Neuronal stem cell (in vitro differentiated cells): Measurements from ENCODE around the gene MTRF1L.

ENCODE experiments used
- DNase-seq: peaks from one replicate; pipeline ENCODE4 v3.0.0-alpha.2; 2013; ENCODE audit warnings: low spot score
- H2AFZ ChIP-seq: one replicate; pipeline ENCODE4 v1.6.1; 2013; ENCODE audit warnings: mild to moderate bottlenecking, low read length, inconsistent platforms
- H2AK5ac ChIP-seq: 2 replicates; pipeline ENCODE4 v1.6.1; 2013; ENCODE audit warnings: low read depth, mild to moderate bottlenecking, inconsistent platforms, low read length, moderate library complexity, mixed read lengths
- H2BK120ac ChIP-seq: 2 replicates; pipeline ENCODE4 v1.6.1; 2013; ENCODE audit warnings: low read depth, mild to moderate bottlenecking, inconsistent platforms, low read length, moderate library complexity, mixed read lengths
- H2BK12ac ChIP-seq: one replicate; pipeline ENCODE4 v1.6.1; 2013; ENCODE audit warnings: low read length, inconsistent platforms
- H2BK15ac ChIP-seq: 2 replicates; pipeline ENCODE4 v1.6.1; 2013; ENCODE audit warnings: mild to moderate bottlenecking, low read length, inconsistent platforms, mixed read lengths
- H2BK5ac ChIP-seq: one replicate; pipeline ENCODE4 v1.6.1; 2013; ENCODE audit warnings: inconsistent platforms, mild to moderate bottlenecking, low read length, moderate library complexity
- H3K14ac ChIP-seq: one replicate; pipeline ENCODE4 v1.6.1; 2013; ENCODE audit warnings: low read length, inconsistent platforms
- H3K18ac ChIP-seq: 2 replicates; pipeline ENCODE4 v1.6.1; 2013; ENCODE audit warnings: low read length, inconsistent platforms
- H3K23ac ChIP-seq: 2 replicates; pipeline ENCODE4 v1.6.1; 2013; ENCODE audit warnings: low read depth, mild to moderate bottlenecking, mixed read lengths, low read length, inconsistent platforms; ENCODE audit not compliant: poor library complexity
- H3K27ac ChIP-seq: replicated peaks from 3 replicates; pipeline ENCODE4 v1.5.1; 2013; ENCODE audit warnings: low read length, inconsistent platforms
- H3K27me3 ChIP-seq, 3 experiments: 2 replicates each; pipeline ENCODE4 v1.6.1; 2013; ENCODE audit warnings: low read length in 3 of 3, mild to moderate bottlenecking in 2 of 3, inconsistent platforms in 1 of 3, low read depth in 1 of 3, mixed read lengths in 1 of 3, moderate library complexity in 1 of 3; ENCODE audit not compliant: control insufficient read depth in 3 of 3, insufficient read depth in 3 of 3
- H3K36me3 ChIP-seq, 2 donors: replicated peaks in 1 of 2; 2 replicates each; pipeline ENCODE4 v1.6.1; 2013; ENCODE audit warnings: low read length in 2 of 2; ENCODE audit not compliant: control insufficient read depth in 2 of 2, insufficient read depth in 2 of 2
- H3K4ac ChIP-seq: 2 replicates; pipeline ENCODE4 v1.6.1; 2013; ENCODE audit warnings: inconsistent platforms, mild to moderate bottlenecking, low read length, moderate library complexity
- H3K4me1 ChIP-seq, 2 donors: 1 replicate in 1 of 2; 2 replicates in 1 of 2; pipeline ENCODE4 v1.6.1; 2013; ENCODE audit warnings: low read length in 2 of 2, low read depth in 1 of 2; ENCODE audit not compliant: control insufficient read depth in 2 of 2, insufficient read depth in 1 of 2
- H3K4me2 ChIP-seq: one replicate; pipeline ENCODE4 v1.6.1; 2013; ENCODE audit warnings: mild to moderate bottlenecking, low read length, inconsistent platforms; ENCODE audit not compliant: insufficient read depth, poor library complexity, severe bottlenecking
- H3K4me3 ChIP-seq, 2 donors: 2 replicates each; pipeline ENCODE4 v1.5.1; 2013; ENCODE audit warnings: low read length in 2 of 2, mild to moderate bottlenecking in 2 of 2, inconsistent platforms in 1 of 2, moderate library complexity in 1 of 2
- H3K79me1 ChIP-seq: one replicate; pipeline ENCODE4 v1.6.1; 2013; ENCODE audit warnings: low read depth, mild to moderate bottlenecking, inconsistent platforms, low read length, moderate library complexity
- H3K9ac ChIP-seq: one replicate; pipeline ENCODE4 v1.6.1; 2013; ENCODE audit warnings: mild to moderate bottlenecking, low read depth, low read length, inconsistent platforms; ENCODE audit not compliant: poor library complexity
- H3K9me3 ChIP-seq, 2 donors: replicated peaks in 1 of 2; 2 replicates each; pipeline versions ENCODE3 to v1.6.1; 2013; ENCODE audit warnings: low read length in 2 of 2, mild to moderate bottlenecking in 2 of 2, inconsistent platforms in 1 of 2, low read depth in 1 of 2, mixed read lengths in 1 of 2, moderate library complexity in 1 of 2; ENCODE audit not compliant: control insufficient read depth in 2 of 2, insufficient read depth in 1 of 2
- H4K8ac ChIP-seq: one replicate; pipeline ENCODE4 v1.6.1; 2013; ENCODE audit warnings: low read depth, mild to moderate bottlenecking, inconsistent platforms, low read length, moderate library complexity
- H4K91ac ChIP-seq: one replicate; pipeline ENCODE4 v1.6.1; 2013; ENCODE audit warnings: low read length, low read depth, mild to moderate bottlenecking, inconsistent platforms; ENCODE audit not compliant: poor library complexity
- WGBS, 2 donors: extraction: QIAGEN DNeasy Blood & Tissue Kit; methylation state at CpG; one replicate each; pipeline ENCODE4 v1.1.7; 2013; ENCODE audit warnings: missing lambda C conversion rate in 2 of 2, mixed read lengths in 1 of 2; ENCODE audit not compliant: insufficient read length in 2 of 2, insufficient replicate concordance in 1 of 2; ENCODE audit errors: extremely low coverage in 2 of 2; 5-methylcytosine and 5-hydroxymethylcytosine counted together

MTRF1L gene

GRCh38 chr6:152976749-152977148 is 25.8 kb downstream of the MTRF1L start:
- peaks cover 1% of the 10 kb centered on the region for H3K79me1 ChIP-seq
- peaks cover 9 to 26% of the 10 kb centered on the region in 2 donors for H3K4me1 ChIP-seq
- no peak overlapping the region for H3K9ac ChIP-seq
- H3K23ac ChIP-seq, result no peak overlapping the region
- H2BK5ac ChIP-seq, result no peak overlapping the region
- peaks cover 0 to 21% of the 10 kb centered on the region in 2 donors for H3K9me3 ChIP-seq
- no peak overlapping the region for H2BK12ac ChIP-seq
- H2AFZ ChIP-seq, result no peak overlapping the region
- no peaks in the 10 kb centered on the region for H3K27me3 ChIP-seq
- H2BK15ac ChIP-seq, result no peak overlapping the region
- no peak overlapping the region for H3K14ac ChIP-seq
- H3K4ac ChIP-seq, result no peak overlapping the region
- H3K4me2 ChIP-seq, result no peak overlapping the region
- no peak for DNase-seq
- H3K18ac ChIP-seq, result no peak overlapping the region
- H3K36me3 ChIP-seq, result peaks cover 12 to 95% of the 10 kb centered on the region in 2 donors
- H4K8ac ChIP-seq, result no peak overlapping the region
- no CpG with 5 or more reads among the region's 1 CpG for WGBS, 2 donors
- H3K27ac ChIP-seq, result no peak overlapping the region
- no peak overlapping the region for H3K4me3 ChIP-seq
- H2AK5ac ChIP-seq, result no peak overlapping the region
- H4K91ac ChIP-seq, result no peak overlapping the region
- no peak overlapping the region for H2BK120ac ChIP-seq

DNA sequence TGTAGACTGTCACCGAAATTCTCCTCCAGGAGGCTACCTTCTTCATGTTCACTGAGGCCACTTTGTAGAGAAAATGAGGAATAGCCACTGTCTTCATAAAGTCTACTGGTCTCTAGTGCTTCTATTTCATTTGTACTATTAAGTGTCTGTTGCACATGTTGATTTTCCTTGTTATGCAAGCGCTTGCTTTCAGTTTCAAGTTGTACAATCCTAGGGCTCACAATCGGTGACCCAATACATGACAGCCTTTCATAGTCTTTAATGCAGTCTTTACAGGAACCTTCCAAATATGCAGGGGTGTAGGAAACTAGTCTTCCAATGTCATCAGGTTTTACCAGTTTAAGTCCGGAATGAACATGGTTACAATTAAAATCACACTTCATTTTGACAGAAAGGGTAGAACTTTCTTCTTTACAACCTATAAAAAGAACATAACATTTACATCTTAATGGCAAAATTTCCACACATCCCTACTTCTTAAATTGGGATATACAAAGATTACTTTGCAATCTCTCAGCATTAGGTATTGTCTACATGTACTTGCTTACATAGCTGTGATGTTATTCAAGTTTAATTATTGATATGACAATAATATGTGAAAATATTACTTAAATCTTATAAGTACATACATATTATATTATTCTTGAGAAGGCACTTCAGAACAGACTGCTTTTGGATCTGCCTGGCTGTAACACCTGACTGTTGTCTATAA is 27.1 kb downstream of the MTRF1L start:
- H3K14ac ChIP-seq, result no peak overlapping the region
- no peak overlapping the region for H4K8ac ChIP-seq
- no peak overlapping the region for H3K27ac ChIP-seq
- H2BK5ac ChIP-seq, result no peak overlapping the region
- peaks cover 9 to 26% of the 10 kb centered on the region in 2 donors for H3K4me1 ChIP-seq
- WGBS, 2 donors, result no CpG with 5 or more reads among the region's 4 CpGs
- no peak overlapping the region for H3K18ac ChIP-seq
- no peaks in the 10 kb centered on the region for H3K27me3 ChIP-seq
- H3K9ac ChIP-seq, result no peak overlapping the region
- H2AFZ ChIP-seq, result no peak overlapping the region
- no peak overlapping the region for H3K23ac ChIP-seq
- H3K4me2 ChIP-seq, result no peak overlapping the region
- no peak overlapping the region for H4K91ac ChIP-seq
- H3K79me1 ChIP-seq, result peaks cover 1% of the 10 kb centered on the region
- H3K4me3 ChIP-seq, result no peak overlapping the region
- peaks cover 14 to 100% of the 10 kb centered on the region in 2 donors for H3K36me3 ChIP-seq
- no peak overlapping the region for H2AK5ac ChIP-seq
- no peak overlapping the region for H3K4ac ChIP-seq
- no peak overlapping the region for H2BK12ac ChIP-seq
- H2BK15ac ChIP-seq, result no peak overlapping the region
- H2BK120ac ChIP-seq, result no peak overlapping the region
- DNase-seq, result no peak
- H3K9me3 ChIP-seq, result peaks cover 2 to 34% of the 10 kb centered on the region in 2 donors

DNA sequence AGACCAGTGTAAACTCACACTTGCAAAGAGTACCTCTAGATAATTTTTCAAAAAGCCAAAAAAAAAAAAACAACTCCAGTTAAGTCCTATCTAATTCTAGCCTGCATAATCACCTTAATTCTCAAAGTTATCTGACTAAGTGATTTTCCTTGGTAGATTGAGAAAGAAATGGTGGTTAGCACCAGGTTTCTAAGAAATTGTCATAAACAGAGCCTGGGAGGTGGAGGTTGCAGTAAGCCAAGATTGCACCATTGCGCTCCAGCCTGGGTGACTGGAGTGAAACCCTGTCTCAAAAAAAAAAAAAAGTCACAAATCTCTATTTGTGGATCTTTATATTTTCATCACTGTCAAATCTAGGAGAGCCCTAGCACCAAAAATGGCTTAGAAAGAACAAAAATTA is 28.6 kb downstream of the MTRF1L start:
- no peak overlapping the region for H3K9ac ChIP-seq
- H2AFZ ChIP-seq, result no peak overlapping the region
- H3K9me3 ChIP-seq, result peaks cover 2 to 42% of the 10 kb centered on the region in 2 donors
- no peak overlapping the region for H4K8ac ChIP-seq
- H4K91ac ChIP-seq, result no peak overlapping the region
- WGBS, 2 donors, result no CpG with 5 or more reads among the region's 1 CpG
- H3K4me1 ChIP-seq, result peaks cover 8 to 17% of the 10 kb centered on the region in 2 donors
- H3K4ac ChIP-seq, result no peak overlapping the region
- DNase-seq, result no peak
- H3K27ac ChIP-seq, result no peak overlapping the region
- no peak overlapping the region for H3K4me3 ChIP-seq
- H3K18ac ChIP-seq, result no peak overlapping the region
- no peak overlapping the region for H3K14ac ChIP-seq
- no peak overlapping the region for H2BK12ac ChIP-seq
- H2BK120ac ChIP-seq, result no peak overlapping the region
- no peak overlapping the region for H2BK5ac ChIP-seq
- peaks cover 19 to 98% of the 10 kb centered on the region in 2 donors for H3K36me3 ChIP-seq
- no peak overlapping the region for H3K23ac ChIP-seq
- H3K4me2 ChIP-seq, result no peak overlapping the region
- H2AK5ac ChIP-seq, result no peak overlapping the region
- no peak overlapping the region for H2BK15ac ChIP-seq
- peaks cover 1% of the 10 kb centered on the region for H3K79me1 ChIP-seq
- H3K27me3 ChIP-seq, result no peaks in the 10 kb centered on the region

GRCh38 chr6:152969688-152970418 is 32.7 kb downstream of the MTRF1L start:
- Histone ChIP-seq H3K9ac (no peak overlapping the region), H3K14ac (no peak overlapping the region), H2BK15ac (no peak overlapping the region), H3K36me3 (peaks cover 15 to 58% of the 10 kb centered on the region in 2 donors), H3K18ac (no peak overlapping the region), H2BK12ac (no peak overlapping the region), H4K91ac (no peak overlapping the region), H2BK5ac (no peak overlapping the region), H3K23ac (no peak overlapping the region), H3K4me2 (no peak overlapping the region), H3K27me3 (no peaks in the 10 kb centered on the region), H3K4me3 (no peak overlapping the region), H3K4ac (no peak overlapping the region), H3K27ac (no peak overlapping the region), H2AK5ac (no peak overlapping the region), H3K4me1 (no peaks in the 10 kb centered on the region), H2BK120ac (no peak overlapping the region), H3K79me1 (peaks cover 1% of the 10 kb centered on the region), H4K8ac (no peak overlapping the region), H3K9me3 (peaks cover 2 to 39% of the 10 kb centered on the region in 2 donors), H2AFZ (no peak overlapping the region)
- no peak for DNase-seq
- no CpG with 5 or more reads among the region's 6 CpGs for WGBS, 2 donors
